ENCODE data around the gene ZNF385B. TPM values are rescaled to one million over a fixed set of nuclear protein-coding genes. Genes with fewer than 3 reads are reported as not detected.

ZNF385B gene
- total RNA-seq, 1 donor from 2014 or later: 1.9 TPM

GRCh38 chr2:179764710-179765109 lies 96.7 kb downstream of the ZNF385B start:
- H3K4me1 Mint-ChIP-seq (ENCODE audit: unreplicated experiment): no peaks in the 10 kb centered on the region
- no peak for TF ChIP-seq CTCF (conservative IDR thresholded peaks at IDR 0.05)
- H3K27me3 Mint-ChIP-seq: peaks cover 3% of the 10 kb centered on the region
- H3K4me3 Mint-ChIP-seq: no peak overlapping the region
- no peak for DNase-seq (ENCODE audit: extremely low spot score, unreplicated experiment)
- H3K9me3 Mint-ChIP-seq: peaks cover 4% of the 10 kb centered on the region
- no peaks in the 10 kb centered on the region for H3K36me3 Mint-ChIP-seq
- H3K27ac Mint-ChIP-seq: no peak overlapping the region

- no peak overlapping the region for H3K4me3 Mint-ChIP-seq
Measured at GRCh38 chr2:179758636-179759035, 102.8 kb downstream of the ZNF385B start.

GRCh38 chr2:179751163-179751809 lies 110.1 kb downstream of the ZNF385B start:
- no peak overlapping the region for H3K27ac Mint-ChIP-seq
- H3K4me1 Mint-ChIP-seq (ENCODE audit: unreplicated experiment): peaks cover 4% of the 10 kb centered on the region
- no peaks in the 10 kb centered on the region for H3K27me3 Mint-ChIP-seq
- no peak overlapping the region for H3K4me3 Mint-ChIP-seq
- no peak for DNase-seq (ENCODE audit: extremely low spot score, unreplicated experiment)
- no peaks in the 10 kb centered on the region for H3K9me3 Mint-ChIP-seq
- peak; percentile 87 for TF ChIP-seq CTCF (conservative IDR thresholded peaks at IDR 0.05)
- no peaks in the 10 kb centered on the region for H3K36me3 Mint-ChIP-seq

More at GRCh38 chr2:179758636-179759035, 102.8 kb downstream of the ZNF385B start:
- no peaks in the 10 kb centered on the region for H3K4me1 Mint-ChIP-seq (ENCODE audit: unreplicated experiment)
- H3K36me3 Mint-ChIP-seq: no peaks in the 10 kb centered on the region
- H3K27me3 Mint-ChIP-seq: peaks cover 3% of the 10 kb centered on the region
- TF ChIP-seq CTCF (conservative IDR thresholded peaks at IDR 0.05): no peak
- H3K27ac Mint-ChIP-seq: no peak overlapping the region
- peaks cover 4% of the 10 kb centered on the region for H3K9me3 Mint-ChIP-seq
- no peak for DNase-seq (ENCODE audit: extremely low spot score, unreplicated experiment)

- Mint-ChIP-seq H3K4me3 (no peak overlapping the region), H3K4me1 (ENCODE audit: unreplicated experiment) (peaks cover 4% of the 10 kb centered on the region), H3K36me3 (no peaks in the 10 kb centered on the region), H3K27me3 (no peaks in the 10 kb centered on the region), H3K9me3 (no peaks in the 10 kb centered on the region), H3K27ac (no peak overlapping the region)
- DNase-seq (ENCODE audit: extremely low spot score, unreplicated experiment): no peak
- no peak for TF ChIP-seq CTCF (conservative IDR thresholded peaks at IDR 0.05)
Measured at GRCh38 chr2:179749210-179749609, 112.2 kb downstream of the ZNF385B start.

- Mint-ChIP-seq H3K4me3 (no peak overlapping the region), H3K36me3 (no peaks in the 10 kb centered on the region), H3K9me3 (no peaks in the 10 kb centered on the region), H3K4me1 (ENCODE audit: unreplicated experiment) (peaks cover 4% of the 10 kb centered on the region), H3K27ac (no peak overlapping the region), H3K27me3 (no peaks in the 10 kb centered on the region)
- no peak for TF ChIP-seq CTCF (conservative IDR thresholded peaks at IDR 0.05)
- DNase-seq (ENCODE audit: extremely low spot score, unreplicated experiment): no peak
Measured at GRCh38 chr2:179746981-179747380, 114.4 kb downstream of the ZNF385B start.

Data from type B pancreatic cell (in vitro differentiated cells).